ENCODE measurements around the gene CAMP. TPM values are rescaled to one million over a fixed set of nuclear protein-coding genes. Genes with fewer than 3 reads are reported as not detected.
A peak's percentile ranks its signal among the peaks of the same experiment; 100 is the strongest.
"Not testable (repeated sequence)": the region's sequence is repeated elsewhere in the genome, so short reads cannot be mapped to it uniquely, and the experiment has no call there.

The CAMP gene
- total RNA-seq, 1 experiment from 2014 or later: not detected

DNA sequence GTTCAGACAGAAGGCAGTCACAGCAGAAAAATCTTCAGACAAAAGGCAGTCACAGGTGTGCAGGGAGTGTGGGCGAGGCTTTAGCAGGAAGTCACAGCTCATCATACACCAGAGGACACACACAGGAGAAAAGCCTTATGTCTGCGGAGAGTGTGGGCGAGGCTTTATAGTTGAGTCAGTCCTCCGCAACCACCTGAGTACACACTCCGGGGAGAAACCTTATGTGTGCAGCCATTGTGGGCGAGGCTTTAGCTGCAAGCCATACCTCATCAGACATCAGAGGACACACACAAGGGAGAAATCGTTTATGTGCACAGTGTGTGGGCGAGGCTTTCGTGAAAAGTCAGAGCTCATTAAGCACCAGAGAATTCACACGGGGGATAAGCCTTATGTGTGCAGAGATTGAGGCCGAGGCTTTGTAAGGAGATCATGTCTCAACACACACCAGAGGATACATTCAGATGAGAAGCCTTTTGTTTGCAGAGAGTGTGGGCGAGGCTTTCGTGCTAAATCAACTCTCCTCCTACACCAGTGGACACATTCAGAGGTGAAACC, 45.2 kb downstream of the CAMP start:
- Mint-ChIP-seq H3K4me1 (ENCODE audit: low read depth, unreplicated experiment) (peaks cover 33% of the 10 kb centered on the region), H3K4me3 (ENCODE audit: low read depth, unreplicated experiment) (peak overlapping the region; percentile 57), H3K36me3 (ENCODE audit: insufficient read depth, unreplicated experiment) (peaks cover 13% of the 10 kb centered on the region), H3K9me3 (ENCODE audit: low read depth, unreplicated experiment) (no peaks in the 10 kb centered on the region), H3K27ac (ENCODE audit: unreplicated experiment) (peak overlapping the region; percentile 84), H3K27me3 (ENCODE audit: unreplicated experiment) (no peaks in the 10 kb centered on the region)
- BruUV-seq (replicated peaks): TSS peak; percentile 27
- intact Hi-C loops (cut with micrococcal nuclease; ENCODE audit: unreplicated experiment): no loop called here
- peak; percentile 74 for DNase-seq
- TF ChIP-seq CTCF (IDR thresholded peaks at IDR 0.05; ENCODE audit: unreplicated experiment): no peak
- CTCF ChIA-PET: interaction anchor here (0.7 to 3.0 kb wide), 7 partner anchors 32 to 291 kb away, joined by 3 to 32 read pairs (median 3); partner anchors contain the start of genes CCDC51, PFKFB4 and TMA7

- DNase-seq: no peak
- Mint-ChIP-seq H3K27ac (ENCODE audit: unreplicated experiment) (peak overlapping the region; percentile 84), H3K4me3 (ENCODE audit: low read depth, unreplicated experiment) (peak overlapping the region; percentile 57), H3K36me3 (ENCODE audit: insufficient read depth, unreplicated experiment) (peaks cover 13% of the 10 kb centered on the region), H3K27me3 (ENCODE audit: unreplicated experiment) (no peaks in the 10 kb centered on the region), H3K9me3 (ENCODE audit: low read depth, unreplicated experiment) (no peaks in the 10 kb centered on the region), H3K4me1 (ENCODE audit: low read depth, unreplicated experiment) (peaks cover 33% of the 10 kb centered on the region)
- intact Hi-C loops (cut with micrococcal nuclease; ENCODE audit: unreplicated experiment): no loop called here
- BruUV-seq (replicated peaks): no TSS peak
- CTCF ChIA-PET: interaction anchor here (0.9 to 3.0 kb wide), 5 partner anchors 33 to 171 kb away, joined by 3 to 32 read pairs (median 3); partner anchors contain the start of genes CCDC51 and TMA7
- no peak for TF ChIP-seq CTCF (IDR thresholded peaks at IDR 0.05; ENCODE audit: unreplicated experiment)
These were observed 45.8 kb downstream of the CAMP start for GRCh38 chr3:48268936-48269561.

DNA sequence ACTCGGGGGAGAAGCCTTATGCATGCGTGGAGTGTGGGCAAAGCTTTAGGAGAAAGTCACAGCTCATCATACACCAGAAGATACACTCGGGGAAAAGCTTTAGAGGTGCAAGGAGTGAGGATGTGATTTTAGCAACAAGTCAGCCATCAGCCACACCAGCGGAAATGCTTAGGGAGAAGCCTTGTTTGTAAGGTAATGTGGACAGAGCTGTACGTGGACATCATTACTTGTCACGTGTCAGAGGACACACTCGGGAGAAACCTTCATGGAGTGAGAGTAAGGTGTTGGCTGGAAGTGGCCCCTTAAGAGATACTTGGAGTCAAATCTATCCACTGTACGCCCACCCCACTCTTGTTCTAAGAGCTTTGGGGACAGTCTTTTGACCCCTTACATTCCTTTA, 46.3 kb downstream of the CAMP start:
- H3K27me3 Mint-ChIP-seq (ENCODE audit: unreplicated experiment): no peaks in the 10 kb centered on the region
- H3K36me3 Mint-ChIP-seq (ENCODE audit: insufficient read depth, unreplicated experiment): peaks cover 13% of the 10 kb centered on the region
- no peak overlapping the region for H3K4me3 Mint-ChIP-seq (ENCODE audit: low read depth, unreplicated experiment)
- peak overlapping the region; percentile 84 for H3K27ac Mint-ChIP-seq (ENCODE audit: unreplicated experiment)
- no peak for TF ChIP-seq CTCF (IDR thresholded peaks at IDR 0.05; ENCODE audit: unreplicated experiment)
- intact Hi-C loops (cut with micrococcal nuclease; ENCODE audit: unreplicated experiment): no loop called here
- H3K4me1 Mint-ChIP-seq (ENCODE audit: low read depth, unreplicated experiment): peaks cover 33% of the 10 kb centered on the region
- DNase-seq: no peak
- CTCF ChIA-PET: interaction anchor here (1.2 to 3.0 kb wide), 2 partner anchors 131 to 167 kb away, joined by 5 to 32 read pairs; no protein-coding TSS in a partner anchor
- BruUV-seq (replicated peaks): no TSS peak
- no peaks in the 10 kb centered on the region for H3K9me3 Mint-ChIP-seq (ENCODE audit: low read depth, unreplicated experiment)

DNA sequence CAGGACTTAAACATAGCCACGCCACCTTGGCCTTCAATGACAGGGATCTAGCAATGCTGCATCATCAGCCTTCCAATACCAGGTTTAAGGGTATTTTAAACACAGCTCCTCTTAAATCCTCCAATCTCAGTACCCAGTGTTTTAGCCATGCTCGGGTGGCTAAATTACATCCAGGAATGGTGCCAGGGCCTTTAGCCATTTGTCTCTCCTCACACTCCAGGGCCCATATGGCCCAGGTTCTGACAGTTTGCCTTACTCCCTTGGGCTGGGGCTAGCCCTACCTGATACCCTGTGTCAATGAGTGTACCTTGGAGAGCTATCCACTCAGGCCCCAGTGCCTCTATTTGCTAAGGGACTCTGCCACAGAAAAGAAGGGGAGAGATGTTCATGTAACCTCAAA, 47.0 kb downstream of the CAMP start:
- Mint-ChIP-seq H3K9me3 (ENCODE audit: low read depth, unreplicated experiment) (no peaks in the 10 kb centered on the region), H3K36me3 (ENCODE audit: insufficient read depth, unreplicated experiment) (peaks cover 13% of the 10 kb centered on the region), H3K27me3 (ENCODE audit: unreplicated experiment) (no peaks in the 10 kb centered on the region), H3K4me3 (ENCODE audit: low read depth, unreplicated experiment) (no peak overlapping the region), H3K27ac (ENCODE audit: unreplicated experiment) (no peak overlapping the region), H3K4me1 (ENCODE audit: low read depth, unreplicated experiment) (peaks cover 33% of the 10 kb centered on the region)
- TF ChIP-seq CTCF (IDR thresholded peaks at IDR 0.05; ENCODE audit: unreplicated experiment): no peak
- no peak for DNase-seq
- no TSS peak for BruUV-seq (replicated peaks)
- intact Hi-C loops (cut with micrococcal nuclease; ENCODE audit: unreplicated experiment): loop anchor here (10.0 kb wide), 1 partner anchor 114 kb away; no protein-coding TSS in a partner anchor
- CTCF ChIA-PET: interaction anchor here (3.0 kb wide), 1 partner anchor 166 kb away, joined by 32 read pairs; no protein-coding TSS in a partner anchor

GRCh38 chr3:48271223-48271622, 47.9 kb downstream of the CAMP start:
- not testable (repeated sequence) for H3K27ac Mint-ChIP-seq (ENCODE audit: unreplicated experiment); H3K27me3 Mint-ChIP-seq (ENCODE audit: unreplicated experiment); DNase-seq; H3K4me3 Mint-ChIP-seq (ENCODE audit: low read depth, unreplicated experiment); H3K9me3 Mint-ChIP-seq (ENCODE audit: low read depth, unreplicated experiment); BruUV-seq (replicated peaks)
- CTCF ChIA-PET: interaction anchor here (2.5 kb wide), 1 partner anchor 165 kb away, joined by 23 read pairs; no protein-coding TSS in a partner anchor
- Mint-ChIP-seq H3K36me3 (ENCODE audit: insufficient read depth, unreplicated experiment) (peaks cover 13% of the 10 kb centered on the region), H3K4me1 (ENCODE audit: low read depth, unreplicated experiment) (peaks cover 40% of the 10 kb centered on the region)
- intact Hi-C loops (cut with micrococcal nuclease; ENCODE audit: unreplicated experiment): loop anchor here (10.0 kb wide), 1 partner anchor 114 kb away; no protein-coding TSS in a partner anchor

Measured in Calu3 (cell line).